Upper lobe of left lung (tissue), 6 donors: Measurements from ENCODE around the gene STON2. TPM values are rescaled to one million over a fixed set of nuclear protein-coding genes. Genes with fewer than 3 reads are reported as not detected.
"Not testable (repeated sequence)": the region's sequence is repeated elsewhere in the genome, so short reads cannot be mapped to it uniquely, and the experiment has no call there.

Source experiments
- ATAC-seq, 2 donors: fragments of 200-7000 bp; cut with Tn5 transposase; one replicate each; pipeline ENCODE4 v1.9.1; 2022; ENCODE audit warnings: mild to moderate bottlenecking in 2 of 2, moderate library complexity in 2 of 2; ENCODE audit not compliant: low FRiP score in 2 of 2
- DNase-seq, 2 donors: peaks; one replicate each; pipeline ENCODE4 v3.0.0-alpha.2; 2019 to 2020
- H3K27ac ChIP-seq, 4 donors: fragments of 200-600 bp; sonication (generic); one replicate each; pipeline ENCODE4 v1.5.1; 2016 to 2019
- H3K27me3 ChIP-seq, 4 donors: fragments of 200-600 bp; sonication (generic); one replicate each; pipeline ENCODE4 v1.5.1; 2017 to 2019
- H3K36me3 ChIP-seq, 4 donors: fragments of 200-600 bp; sonication (generic); one replicate each; pipeline ENCODE4 v1.5.1; 2016 to 2019
- H3K4me1 ChIP-seq, 4 donors: fragments of 200-600 bp; sonication (generic); one replicate each; pipeline ENCODE4 v1.5.1; 2018 to 2019
- H3K4me3 ChIP-seq, 4 donors: fragments of 200-600 bp; sonication (generic); one replicate each; pipeline ENCODE4 v1.5.1; 2017 to 2019; ENCODE audit warnings: mild to moderate bottlenecking in 2 of 4, moderate library complexity in 1 of 4
- H3K9me3 ChIP-seq, 4 donors: fragments of 200-600 bp; sonication (generic); one replicate each; pipeline ENCODE4 v1.5.1; 2018 to 2019
- CTCF ChIP-seq, 6 experiments: fragments of 450-650 bp in 4 of 6; fragments of 200-600 bp in 2 of 6; sonication (generic) in 2 of 6; IDR thresholded peaks; one replicate each; pipeline ENCODE4 v1.5.1; 2016 to 2019; ENCODE audit warnings: antibody characterized with exemption in 6 of 6
- EP300 ChIP-seq, 4 donors: sonication (generic); formaldehyde crosslinking; IDR thresholded peaks; one replicate each; pipeline ENCODE4 v1.5.1; 2017; ENCODE audit warnings: antibody characterized with exemption in 4 of 4, control low read depth in 2 of 4
- POLR2A ChIP-seq, 4 donors: fragments of 450-650 bp; IDR thresholded peaks; one replicate each; pipeline ENCODE4 v1.5.1; 2016 to 2017; ENCODE audit warnings: antibody characterized with exemption in 4 of 4, mild to moderate bottlenecking in 2 of 4
- POLR2AphosphoS5 ChIP-seq, 2 donors: sonication (generic); formaldehyde crosslinking; IDR thresholded peaks; one replicate each; pipeline ENCODE4 v1.5.1; 2017; ENCODE audit warnings: antibody characterized with exemption in 2 of 2
- WGBS, 2 donors: methylation state at CpG; one replicate each; pipeline ENCODE4 v1.1.5; 2017 to 2018; 5-methylcytosine and 5-hydroxymethylcytosine counted together
- total RNA-seq, 6 donors: library from RNA; depleted of rRNA in 4 of 6; stranded (reverse); fragments of >200 nt in 4 of 6; gene quantifications; one replicate each; pipeline versions ENCODE4 v1.1.0 to v1.2.1, GENCODE V29; 2016 to 2021
- donor health status: DM: no; HTN: no; CAD: no; lungs with moderate emphysema.
- donor health status: DM: no; HTN: yes; CAD: no; lungs with severe emphysema.

The STON2 gene
- total RNA-seq, 6 donors from 2014 or later = 22.3 to 34.8 (median 26.7) TPM

- 50 to 69% methylated on average over 1 of the region's 1 CpG for WGBS, 2 donors
- ATAC-seq (no peak), DNase-seq (no peak)
- no peak overlapping the region for H3K27ac ChIP-seq
- no peaks in the 10 kb centered on the region for H3K4me1 ChIP-seq
- no peak overlapping the region for H3K4me3 ChIP-seq
- no peaks in the 10 kb centered on the region for H3K36me3 ChIP-seq
- H3K27me3 ChIP-seq = no peaks in the 10 kb centered on the region
- H3K9me3 ChIP-seq = no peaks in the 10 kb centered on the region
- no peak for TF ChIP-seq POLR2AphosphoS5 (IDR thresholded peaks at IDR 0.05)
- no peak for TF ChIP-seq EP300 (IDR thresholded peaks at IDR 0.05)
- no peak for TF ChIP-seq CTCF (IDR thresholded peaks at IDR 0.05)
- TF ChIP-seq POLR2A (IDR thresholded peaks at IDR 0.05) = no peak
These were observed 154.4 kb downstream of the STON2 start for GRCh38 chr14:81245771-81246170.

GRCh38 chr14:81244431-81244830 is 155.7 kb downstream of the STON2 start:
- not testable (repeated sequence) for H3K27ac ChIP-seq, H3K27me3 ChIP-seq, H3K4me1 ChIP-seq, H3K4me3 ChIP-seq, H3K9me3 ChIP-seq, H3K36me3 ChIP-seq, ATAC-seq
- peak in 1 of 2 donors; percentile 65 for DNase-seq
- 96 to 100% methylated on average over 4 to 24 of the region's 28 CpGs for WGBS, 2 donors

- DNase-seq (no peak), ATAC-seq (no peak)
- TF ChIP-seq CTCF (IDR thresholded peaks at IDR 0.05) (no peak), POLR2A (IDR thresholded peaks at IDR 0.05) (no peak), POLR2AphosphoS5 (IDR thresholded peaks at IDR 0.05) (no peak), EP300 (IDR thresholded peaks at IDR 0.05) (no peak)
- Histone ChIP-seq H3K27me3 (no peaks in the 10 kb centered on the region), H3K4me1 (no peaks in the 10 kb centered on the region), H3K9me3 (no peaks in the 10 kb centered on the region), H3K36me3 (no peaks in the 10 kb centered on the region), H3K4me3 (no peak overlapping the region), H3K27ac (no peak overlapping the region)
- WGBS, 2 donors = 83 to 84% methylated on average over 2 of the region's 2 CpGs
These were observed 156.6 kb downstream of the STON2 start for GRCh38 chr14:81243499-81243898.

- not testable (repeated sequence) for DNase-seq, H3K4me3 ChIP-seq, H3K4me1 ChIP-seq, H3K27me3 ChIP-seq, H3K36me3 ChIP-seq, ATAC-seq, H3K9me3 ChIP-seq, H3K27ac ChIP-seq
- WGBS, 2 donors = 79 to 88% methylated on average over 1 to 2 of the region's 2 CpGs
These were observed 163.3 kb downstream of the STON2 start for GRCh38 chr14:81236849-81237248.

GRCh38 chr14:81236138-81236537 is 164.0 kb downstream of the STON2 start:
- WGBS, 2 donors = 90% methylated on average over 14 of the region's 20 CpGs; no CpG with 5 or more reads in 1 of the 2 donors
- Histone ChIP-seq H3K4me3 (no peak overlapping the region), H3K36me3 (no peaks in the 10 kb centered on the region), H3K9me3 (peaks cover 0 to 3% (median 0%) of the 10 kb centered on the region in 4 donors), H3K27me3 (no peaks in the 10 kb centered on the region), H3K27ac (no peak overlapping the region), H3K4me1 (no peaks in the 10 kb centered on the region)
- DNase-seq (peak in 1 of 2 donors; percentile 68), ATAC-seq (no peak)
- TF ChIP-seq POLR2A (IDR thresholded peaks at IDR 0.05) (no peak), CTCF (IDR thresholded peaks at IDR 0.05) (no peak), POLR2AphosphoS5 (IDR thresholded peaks at IDR 0.05) (no peak), EP300 (IDR thresholded peaks at IDR 0.05) (no peak)

- no peak for TF ChIP-seq POLR2A (IDR thresholded peaks at IDR 0.05)
- TF ChIP-seq EP300 (IDR thresholded peaks at IDR 0.05) = no peak
- no peak for TF ChIP-seq CTCF (IDR thresholded peaks at IDR 0.05)
- no peak for TF ChIP-seq POLR2AphosphoS5 (IDR thresholded peaks at IDR 0.05)
- no peak for ATAC-seq
- 60 to 81% methylated on average over 2 of the region's 2 CpGs for WGBS, 2 donors
These were observed 165.0 kb downstream of the STON2 start for GRCh38 chr14:81235096-81235495.

More at GRCh38 chr14:81235096-81235495, 165.0 kb downstream of the STON2 start:
- no peaks in the 10 kb centered on the region for H3K4me1 ChIP-seq
- H3K27me3 ChIP-seq = no peaks in the 10 kb centered on the region
- H3K4me3 ChIP-seq = no peak overlapping the region
- H3K36me3 ChIP-seq = no peaks in the 10 kb centered on the region
- H3K9me3 ChIP-seq = peaks cover 0 to 3% (median 0%) of the 10 kb centered on the region in 4 donors
- no peak overlapping the region for H3K27ac ChIP-seq
- no peak for DNase-seq
